Measurements from ENCODE around the gene TPSB2. TPM values are rescaled to one million over a fixed set of nuclear protein-coding genes. Genes with fewer than 3 reads are reported as not detected.

TPSB2 gene
- total and polyA plus RNA-seq, 10 donors = 0.29 to 8.2 (median 1.1) TPM; not detected in 4

DNA sequence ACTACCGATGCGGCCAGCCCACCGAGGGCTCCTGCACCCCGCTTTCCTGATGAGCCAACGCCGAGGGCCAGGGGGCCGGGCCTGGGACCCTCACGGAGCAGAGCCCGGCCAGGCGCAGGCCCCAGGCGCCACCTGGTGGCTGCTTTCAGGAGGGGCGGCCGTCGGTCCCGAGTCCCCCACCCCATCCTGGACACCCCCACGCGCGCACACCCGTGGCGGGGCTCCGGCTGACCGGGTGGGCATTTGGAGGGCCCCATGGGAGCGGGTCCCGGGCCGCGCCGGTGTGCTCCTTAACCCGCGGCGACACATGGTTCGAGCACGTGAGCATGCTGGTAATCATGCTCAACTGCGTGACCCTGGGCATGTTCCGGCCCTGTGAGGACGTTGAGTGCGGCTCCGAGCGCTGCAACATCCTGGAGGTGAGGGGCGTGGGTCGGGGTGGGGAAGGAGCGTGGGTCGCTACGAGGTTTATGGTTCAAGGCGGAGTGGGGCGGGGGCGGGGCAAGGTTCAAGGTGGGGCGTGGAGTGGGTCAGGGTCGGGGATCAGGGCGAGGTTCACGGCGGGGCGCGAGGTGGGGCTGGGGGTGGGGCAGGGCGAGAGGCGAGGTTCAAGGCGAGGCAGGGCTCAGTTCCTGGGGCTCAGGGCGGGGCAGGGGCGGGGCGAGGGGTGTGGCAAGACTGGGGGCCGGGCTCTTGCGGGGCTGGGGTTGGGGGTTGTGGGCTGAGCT lies 35.2 kb downstream of the TPSB2 start:
- H3K27ac ChIP-seq = no peak overlapping the region
- 29 to 39% (median 37%) methylated on average over 37 to 61 of the region's 61 CpGs for WGBS, 5 donors
- H3K4me3 ChIP-seq = no peak overlapping the region
- intact Hi-C loops (cut with DNase I; ENCODE audit: low total_unique reads) = no loop called here
- no peaks in the 10 kb centered on the region for H3K9me3 ChIP-seq
- H3K4me1 ChIP-seq = peaks cover 0 to 5% (median 0%) of the 10 kb centered on the region in 6 donors
- TF ChIP-seq, protein P1, sequence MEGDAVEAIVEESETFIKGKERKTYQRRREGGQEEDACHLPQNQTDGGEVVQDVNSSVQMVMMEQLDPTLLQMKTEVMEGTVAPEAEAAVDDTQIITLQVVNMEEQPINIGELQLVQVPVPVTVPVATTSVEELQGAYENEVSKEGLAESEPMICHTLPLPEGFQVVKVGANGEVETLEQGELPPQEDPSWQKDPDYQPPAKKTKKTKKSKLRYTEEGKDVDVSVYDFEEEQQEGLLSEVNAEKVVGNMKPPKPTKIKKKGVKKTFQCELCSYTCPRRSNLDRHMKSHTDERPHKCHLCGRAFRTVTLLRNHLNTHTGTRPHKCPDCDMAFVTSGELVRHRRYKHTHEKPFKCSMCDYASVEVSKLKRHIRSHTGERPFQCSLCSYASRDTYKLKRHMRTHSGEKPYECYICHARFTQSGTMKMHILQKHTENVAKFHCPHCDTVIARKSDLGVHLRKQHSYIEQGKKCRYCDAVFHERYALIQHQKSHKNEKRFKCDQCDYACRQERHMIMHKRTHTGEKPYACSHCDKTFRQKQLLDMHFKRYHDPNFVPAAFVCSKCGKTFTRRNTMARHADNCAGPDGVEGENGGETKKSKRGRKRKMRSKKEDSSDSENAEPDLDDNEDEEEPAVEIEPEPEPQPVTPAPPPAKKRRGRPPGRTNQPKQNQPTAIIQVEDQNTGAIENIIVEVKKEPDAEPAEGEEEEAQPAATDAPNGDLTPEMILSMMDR (IDR thresholded peaks at IDR 0.05 in 8 of 11, conservative IDR thresholded peaks at IDR 0.05 in 3 of 11) = peak; percentile 13 to 69 (median 32)
- no peak for TF ChIP-seq POLR2AphosphoS5 (IDR thresholded peaks at IDR 0.05)
- H3K27me3 ChIP-seq (replicated peaks in 1 of 7) = peaks cover 0 to 69% (median 7%) of the 10 kb centered on the region in 7 donors
- H3K36me3 ChIP-seq = no peaks in the 10 kb centered on the region
- DNase-seq = no peak

DNA sequence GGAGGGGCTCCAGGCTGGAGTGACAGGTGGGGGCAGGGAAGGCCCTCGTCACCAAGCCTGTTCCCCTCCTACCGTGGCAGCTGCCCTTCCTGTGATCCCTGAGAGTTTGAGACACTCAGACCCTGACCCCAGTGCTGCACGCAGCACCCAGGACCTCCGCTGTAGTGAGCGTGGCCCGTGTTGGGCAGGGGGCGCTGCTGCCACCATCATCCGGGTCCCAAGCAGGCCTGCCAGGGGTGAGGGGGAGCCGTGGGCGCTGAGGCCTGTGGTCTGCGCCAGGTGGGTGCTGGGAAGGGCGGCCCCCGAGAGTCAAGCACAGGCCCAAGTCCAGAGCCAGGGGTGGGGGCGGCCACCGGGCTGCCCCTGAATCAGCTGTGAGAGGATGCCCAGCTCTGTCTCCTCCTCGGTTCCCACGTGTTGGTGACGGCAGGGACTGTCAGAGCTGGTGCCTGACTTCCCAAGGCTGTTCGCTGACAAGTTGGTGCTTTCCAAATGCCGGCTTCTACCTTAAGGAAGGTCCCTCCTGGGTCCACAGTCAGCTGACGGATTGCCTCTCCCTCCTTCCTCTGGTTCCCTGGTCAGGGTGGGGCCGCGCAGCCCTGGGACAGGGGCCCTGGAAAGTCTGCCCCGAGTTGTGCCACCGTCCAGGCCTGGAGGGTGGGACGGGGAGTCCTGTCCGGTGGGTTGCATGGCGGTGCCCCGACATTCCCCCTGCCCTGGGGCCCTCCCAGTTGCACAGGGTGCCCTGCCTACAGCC lies 36.0 kb downstream of the TPSB2 start:
- Histone ChIP-seq H3K4me1 (peaks cover 0 to 5% (median 0%) of the 10 kb centered on the region in 6 donors), H3K27ac (no peak overlapping the region), H3K9me3 (no peaks in the 10 kb centered on the region), H3K4me3 (no peak overlapping the region), H3K36me3 (no peaks in the 10 kb centered on the region), H3K27me3 (replicated peaks in 1 of 7) (peaks cover 0 to 77% (median 7%) of the 10 kb centered on the region in 7 donors)
- no peak for DNase-seq
- intact Hi-C loops (cut with DNase I; ENCODE audit: low total_unique reads) = no loop called here
- TF ChIP-seq POLR2A (IDR thresholded peaks at IDR 0.05) (no peak), POLR2AphosphoS5 (IDR thresholded peaks at IDR 0.05) (no peak)
- TF ChIP-seq, protein P1 (IDR thresholded peaks at IDR 0.05 in 8 of 11, conservative IDR thresholded peaks at IDR 0.05 in 3 of 11) = no peak
- 45 to 83% (median 70%) methylated on average over 11 to 29 of the region's 29 CpGs for WGBS, 5 donors

DNA sequence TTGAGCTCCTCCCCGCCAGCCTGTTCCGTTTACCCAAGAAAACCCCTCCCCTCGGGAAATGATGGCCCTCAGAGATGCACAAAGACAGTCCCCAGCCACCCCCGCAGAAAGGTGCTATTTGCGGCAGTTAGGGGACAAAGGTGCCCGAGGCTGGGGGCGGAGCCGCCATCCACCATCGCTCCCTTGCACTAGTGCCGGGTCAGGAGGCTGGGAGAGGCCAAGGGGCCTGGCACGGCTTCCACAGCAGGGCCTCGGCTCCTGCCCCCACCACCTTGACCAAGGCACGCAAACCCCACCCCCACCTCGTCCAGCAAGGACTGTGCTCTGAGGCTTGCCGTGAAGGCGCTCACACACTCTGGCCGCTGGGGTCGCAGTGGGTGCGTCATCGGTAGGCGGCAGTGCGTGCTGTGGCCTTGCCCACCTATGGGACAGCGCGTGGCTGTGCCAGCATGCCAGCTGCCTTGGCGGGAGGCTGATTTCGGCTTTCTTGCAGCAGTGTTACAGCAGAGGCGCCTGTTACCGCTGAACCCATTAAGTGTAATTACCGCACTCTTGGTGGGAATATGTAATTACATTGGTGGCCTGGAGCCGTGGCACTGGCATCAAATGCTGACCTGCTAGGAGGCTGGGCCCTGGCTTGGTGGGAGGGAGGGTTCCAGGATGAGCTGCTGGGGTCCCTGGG lies 36.7 kb downstream of the TPSB2 start:
- intact Hi-C loops (cut with DNase I; ENCODE audit: low total_unique reads) = no loop called here
- WGBS, 5 donors = 64 to 74% (median 68%) methylated on average over 11 to 30 of the region's 30 CpGs
- no peak overlapping the region for H3K27ac ChIP-seq
- TF ChIP-seq, protein P1 (IDR thresholded peaks at IDR 0.05 in 8 of 11, conservative IDR thresholded peaks at IDR 0.05 in 3 of 11) = no peak
- no peak for TF ChIP-seq POLR2A (IDR thresholded peaks at IDR 0.05)
- TF ChIP-seq POLR2AphosphoS5 (IDR thresholded peaks at IDR 0.05) = no peak
- H3K9me3 ChIP-seq = no peaks in the 10 kb centered on the region
- H3K4me3 ChIP-seq = no peak overlapping the region
- H3K36me3 ChIP-seq = no peaks in the 10 kb centered on the region
- peaks cover 0 to 84% (median 7%) of the 10 kb centered on the region in 7 donors for H3K27me3 ChIP-seq (replicated peaks in 1 of 7)
- DNase-seq = no peak
- H3K4me1 ChIP-seq = peaks cover 0 to 5% (median 0%) of the 10 kb centered on the region in 6 donors
